ENCODE data around the gene LAMA3. TPM values are rescaled to one million over a fixed set of nuclear protein-coding genes. Genes with fewer than 3 reads are reported as not detected.
"Not testable (repeated sequence)": the region's sequence is repeated elsewhere in the genome, so short reads cannot be mapped to it uniquely, and the experiment has no call there.

Gene LAMA3
- total and polyA plus RNA-seq, 5 experiments from 2014 or later: not detected

- DNase-seq (no peak), ATAC-seq (no peak)
- Mint-ChIP-seq H3K9me3 (no peaks in the 10 kb centered on the region), H3K4me3 (no peak overlapping the region), H3K27ac (peak overlapping the region in 2 of 10 donors; percentile 5 to 23), H3K4me1 (peaks cover 0 to 8% (median 5%) of the 10 kb centered on the region in 4 donors), H3K36me3 (no peaks in the 10 kb centered on the region), H3K27me3 (peaks cover 0 to 3% (median 3%) of the 10 kb centered on the region in 5 donors)
- POLR2A ChIA-PET: no interaction called here
Observed at GRCh38 chr18:23731861-23732260, 42.6 kb downstream of the LAMA3 start.

GRCh38 chr18:23732439-23732838, 43.2 kb downstream of the LAMA3 start:
- no peaks in the 10 kb centered on the region for H3K9me3 Mint-ChIP-seq
- no peaks in the 10 kb centered on the region for H3K36me3 Mint-ChIP-seq
- POLR2A ChIA-PET: no interaction called here
- peaks cover 0 to 6% (median 3%) of the 10 kb centered on the region in 5 donors for H3K27me3 Mint-ChIP-seq
- H3K4me3 Mint-ChIP-seq: no peak overlapping the region
- H3K4me1 Mint-ChIP-seq: peaks cover 0 to 8% (median 5%) of the 10 kb centered on the region in 4 donors
- peak overlapping the region in 1 of 10 donors; percentile 5 for H3K27ac Mint-ChIP-seq
- ATAC-seq (no peak), DNase-seq (no peak)

DNA sequence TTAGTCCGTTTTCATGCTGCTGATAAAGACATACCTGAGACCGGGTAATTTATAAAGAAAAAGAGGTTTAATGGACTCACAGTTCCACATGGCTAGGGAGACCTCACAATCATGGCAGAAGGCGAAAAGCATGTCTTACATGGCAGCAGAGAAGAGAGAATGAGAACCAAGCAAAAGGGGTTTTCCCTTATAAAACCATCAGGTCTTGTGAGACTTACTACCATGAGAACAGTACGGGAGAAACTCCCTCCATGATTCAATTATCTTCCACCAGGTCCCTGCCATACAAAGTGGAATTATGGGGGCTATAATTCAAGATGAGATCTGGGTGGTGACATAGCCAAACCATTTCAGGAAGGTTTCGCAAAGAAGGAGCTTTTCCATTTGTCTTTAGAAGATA, 44.0 kb downstream of the LAMA3 start:
- DNase-seq, H3K9me3 Mint-ChIP-seq, H3K36me3 Mint-ChIP-seq, ATAC-seq, H3K4me3 Mint-ChIP-seq, H3K27ac Mint-ChIP-seq, POLR2A ChIA-PET: not testable (repeated sequence)
- Mint-ChIP-seq H3K27me3 (peaks cover 0 to 11% (median 6%) of the 10 kb centered on the region in 5 donors), H3K4me1 (peaks cover 6 to 16% (median 12%) of the 10 kb centered on the region in 4 donors)

DNA sequence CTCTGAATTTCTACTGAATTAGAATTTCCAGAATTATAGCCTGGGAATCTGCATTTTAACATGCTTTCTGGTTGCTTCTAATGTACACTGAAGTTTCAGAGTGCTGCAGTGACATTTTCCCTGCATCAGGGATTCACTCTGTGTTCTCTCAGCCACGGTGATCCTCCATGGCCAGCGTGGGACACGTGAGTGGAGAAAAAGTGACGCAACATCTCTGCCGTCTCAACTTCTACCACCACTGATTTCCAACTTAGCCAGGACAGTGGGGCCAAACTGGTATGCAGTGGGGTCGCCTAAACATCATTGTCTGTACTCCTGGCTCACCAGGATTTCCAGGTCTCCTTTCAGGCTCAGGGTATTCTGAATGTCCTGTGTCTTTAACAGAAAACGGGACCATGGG, 44.6 kb downstream of the LAMA3 start:
- Mint-ChIP-seq H3K36me3 (no peaks in the 10 kb centered on the region), H3K27me3 (peaks cover 0 to 10% (median 6%) of the 10 kb centered on the region in 5 donors), H3K9me3 (no peaks in the 10 kb centered on the region), H3K4me1 (peaks cover 11 to 22% (median 16%) of the 10 kb centered on the region in 4 donors), H3K27ac (no peak overlapping the region), H3K4me3 (no peak overlapping the region)
- DNase-seq: no peak
- POLR2A ChIA-PET: no interaction called here
- no peak for ATAC-seq

- no peaks in the 10 kb centered on the region for H3K36me3 Mint-ChIP-seq
- H3K9me3 Mint-ChIP-seq: no peaks in the 10 kb centered on the region
- H3K27ac Mint-ChIP-seq: peak overlapping the region in 1 of 10 donors; percentile 9
- DNase-seq (no peak), ATAC-seq (no peak)
- H3K27me3 Mint-ChIP-seq: peaks cover 0 to 9% (median 6%) of the 10 kb centered on the region in 5 donors
- POLR2A ChIA-PET: interaction anchor here (0.9 kb wide), 1 partner anchor 25 kb away, joined by 3 read pairs; no protein-coding TSS in a partner anchor
- H3K4me1 Mint-ChIP-seq: peaks cover 11 to 23% (median 20%) of the 10 kb centered on the region in 4 donors
- H3K4me3 Mint-ChIP-seq: no peak overlapping the region
Observed at GRCh38 chr18:23735021-23735464, 45.8 kb downstream of the LAMA3 start.

GRCh38 chr18:23737578-23737977, 48.3 kb downstream of the LAMA3 start:
- POLR2A ChIA-PET: no interaction called here
- no peak for DNase-seq
- Mint-ChIP-seq H3K4me1 (peaks cover 10 to 23% (median 20%) of the 10 kb centered on the region in 4 donors), H3K27me3 (peaks cover 0 to 10% (median 6%) of the 10 kb centered on the region in 5 donors), H3K27ac (peak overlapping the region in 2 of 10 donors; percentile 66 to 85), H3K9me3 (no peaks in the 10 kb centered on the region), H3K36me3 (no peaks in the 10 kb centered on the region), H3K4me3 (peak overlapping the region in 6 of 10 donors; percentile 1 to 70 (median 53))
- peak in 1 of 2 donors; percentile 23 for ATAC-seq

DNA sequence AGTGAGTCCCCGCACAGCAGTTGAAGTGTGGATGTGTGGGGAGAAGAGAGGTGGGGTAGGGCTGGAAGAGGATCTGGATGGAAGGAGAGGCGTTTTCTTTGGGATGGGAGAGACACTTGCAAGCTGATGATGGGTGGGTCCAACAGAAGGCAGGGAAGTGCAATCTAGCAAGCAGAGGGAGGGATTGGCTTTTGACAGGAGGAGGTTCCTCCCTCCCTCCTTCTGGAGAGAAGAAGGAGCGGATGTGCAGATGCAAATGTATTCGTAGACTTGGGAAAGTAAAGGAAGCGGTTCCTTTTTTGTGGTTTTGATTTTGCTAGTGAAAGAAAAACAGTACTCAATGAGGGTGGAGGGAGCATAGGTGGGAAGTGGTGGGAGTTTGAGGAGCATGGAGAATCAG, 48.9 kb downstream of the LAMA3 start:
- Mint-ChIP-seq H3K36me3 (no peaks in the 10 kb centered on the region), H3K9me3 (no peaks in the 10 kb centered on the region), H3K4me3 (peak overlapping the region in 8 of 10 donors; percentile 1 to 70 (median 44)), H3K27ac (peak overlapping the region in 7 of 10 donors; percentile 6 to 85 (median 46)), H3K27me3 (peaks cover under 1 to 10% (median 6%) of the 10 kb centered on the region in 5 donors), H3K4me1 (peaks cover 8 to 23% (median 20%) of the 10 kb centered on the region in 4 donors)
- DNase-seq (no peak), ATAC-seq (no peak)
- POLR2A ChIA-PET: no interaction called here

- peaks cover 8 to 23% (median 20%) of the 10 kb centered on the region in 4 donors for H3K4me1 Mint-ChIP-seq
- ATAC-seq (no peak), DNase-seq (no peak)
- H3K27me3 Mint-ChIP-seq: peaks cover 4 to 11% (median 7%) of the 10 kb centered on the region in 5 donors
- POLR2A ChIA-PET: no interaction called here
- peak overlapping the region in 3 of 10 donors; percentile 28 to 85 (median 66) for H3K27ac Mint-ChIP-seq
- peak overlapping the region in 6 of 10 donors; percentile 36 to 70 (median 44) for H3K4me3 Mint-ChIP-seq
- no peaks in the 10 kb centered on the region for H3K36me3 Mint-ChIP-seq
- H3K9me3 Mint-ChIP-seq: no peaks in the 10 kb centered on the region
Observed at GRCh38 chr18:23738575-23738974, 49.3 kb downstream of the LAMA3 start.

DNA sequence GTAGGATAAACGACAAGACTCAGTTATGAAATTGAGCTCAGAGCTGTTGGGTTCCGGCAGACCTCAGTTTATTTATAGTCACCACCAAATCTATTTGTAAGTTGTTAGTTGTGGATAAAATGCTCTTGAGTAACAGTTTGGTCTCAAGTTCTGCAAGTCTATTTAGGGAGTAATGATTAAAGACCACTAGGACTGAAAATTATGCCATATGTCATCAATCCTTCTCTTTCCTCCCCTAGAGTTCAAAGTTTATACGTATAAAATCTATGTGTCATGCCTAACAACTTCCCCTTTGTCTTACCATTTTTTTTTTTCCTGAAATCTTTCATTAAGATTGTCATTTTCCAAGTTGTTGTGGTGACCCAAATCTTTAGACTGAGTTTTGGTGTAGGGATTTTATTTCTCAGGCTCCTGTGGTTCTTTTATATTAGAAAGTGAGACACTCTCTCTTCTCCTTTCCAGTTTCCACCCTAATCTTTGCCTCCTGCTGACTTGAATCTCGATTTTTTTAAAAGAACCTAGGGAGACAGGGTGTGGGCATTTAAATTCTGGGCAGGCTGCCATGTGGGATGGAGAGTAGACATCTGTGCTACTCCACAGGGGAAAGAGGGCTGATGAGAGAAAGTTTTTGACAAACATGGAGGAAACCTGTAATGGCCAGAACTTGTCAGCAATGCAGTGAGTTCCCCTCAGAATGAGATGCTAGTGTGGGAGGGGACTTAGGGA, 51.0 kb downstream of the LAMA3 start:
- no peaks in the 10 kb centered on the region for H3K36me3 Mint-ChIP-seq
- POLR2A ChIA-PET: no interaction called here
- H3K27ac Mint-ChIP-seq: peak overlapping the region in 1 of 10 donors; percentile 56
- H3K9me3 Mint-ChIP-seq: no peaks in the 10 kb centered on the region
- H3K27me3 Mint-ChIP-seq: peaks cover 4 to 16% (median 11%) of the 10 kb centered on the region in 5 donors
- no peak overlapping the region for H3K4me3 Mint-ChIP-seq
- H3K4me1 Mint-ChIP-seq: peaks cover 8 to 20% (median 18%) of the 10 kb centered on the region in 4 donors
- ATAC-seq: no peak
- DNase-seq: no peak

DNA sequence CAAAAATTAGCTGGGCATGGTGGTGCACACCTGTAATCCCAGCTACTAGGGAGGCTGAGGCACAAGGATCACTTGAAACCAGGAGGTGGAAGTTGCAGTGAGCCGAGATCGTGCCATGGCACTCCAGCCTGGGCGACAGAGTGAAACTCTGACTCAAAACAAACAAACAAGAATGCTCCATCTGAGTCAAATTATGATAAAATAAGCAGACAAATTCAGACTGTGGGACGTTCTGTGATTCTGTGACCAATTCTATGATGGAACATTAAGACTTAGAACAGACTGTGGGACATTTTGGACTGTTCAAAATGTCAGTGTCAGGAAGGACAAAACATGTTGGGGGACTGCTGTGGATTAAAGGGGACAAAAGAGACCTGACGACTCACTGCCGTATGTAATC, 52.7 kb downstream of the LAMA3 start:
- ATAC-seq, H3K36me3 Mint-ChIP-seq, H3K27ac Mint-ChIP-seq, H3K9me3 Mint-ChIP-seq, POLR2A ChIA-PET, DNase-seq, H3K4me3 Mint-ChIP-seq: not testable (repeated sequence)
- Mint-ChIP-seq H3K27me3 (peaks cover 4 to 16% (median 13%) of the 10 kb centered on the region in 5 donors), H3K4me1 (peaks cover 8 to 17% (median 15%) of the 10 kb centered on the region in 4 donors)

DNA sequence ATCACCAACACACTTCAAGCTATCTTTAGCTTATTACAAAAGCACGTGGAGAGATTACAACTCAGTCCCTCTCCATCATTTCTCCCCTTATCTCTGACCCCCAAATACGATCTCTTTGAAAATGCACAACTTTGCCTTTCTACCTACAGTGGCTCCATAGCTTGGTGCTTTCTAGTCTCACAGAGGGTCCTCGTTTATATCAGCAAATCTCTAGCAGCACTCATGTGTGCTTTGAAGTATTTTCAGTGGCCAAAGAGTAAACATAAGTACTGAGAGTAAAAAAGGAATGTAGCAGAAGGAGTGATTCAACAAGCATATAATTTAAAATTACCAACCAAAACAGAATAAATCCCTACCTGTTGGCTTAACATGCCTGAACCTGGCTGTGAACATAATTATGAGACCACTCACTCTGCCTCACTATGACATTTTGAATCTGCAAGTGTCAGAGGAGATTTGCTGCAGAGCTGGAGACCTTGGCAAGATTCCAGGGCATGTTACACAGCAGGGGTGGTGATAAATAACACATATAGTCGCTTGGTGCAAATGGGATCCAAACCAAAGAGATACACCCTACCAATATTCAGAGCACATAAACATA, 54.6 kb downstream of the LAMA3 start:
- POLR2A ChIA-PET: no interaction called here
- Mint-ChIP-seq H3K4me1 (peaks cover 0 to 5% (median 2%) of the 10 kb centered on the region in 4 donors), H3K36me3 (no peaks in the 10 kb centered on the region), H3K4me3 (no peak overlapping the region), H3K27ac (no peak overlapping the region), H3K9me3 (no peaks in the 10 kb centered on the region), H3K27me3 (peaks cover 3 to 23% (median 8%) of the 10 kb centered on the region in 5 donors)
- ATAC-seq (no peak), DNase-seq (no peak)

DNA sequence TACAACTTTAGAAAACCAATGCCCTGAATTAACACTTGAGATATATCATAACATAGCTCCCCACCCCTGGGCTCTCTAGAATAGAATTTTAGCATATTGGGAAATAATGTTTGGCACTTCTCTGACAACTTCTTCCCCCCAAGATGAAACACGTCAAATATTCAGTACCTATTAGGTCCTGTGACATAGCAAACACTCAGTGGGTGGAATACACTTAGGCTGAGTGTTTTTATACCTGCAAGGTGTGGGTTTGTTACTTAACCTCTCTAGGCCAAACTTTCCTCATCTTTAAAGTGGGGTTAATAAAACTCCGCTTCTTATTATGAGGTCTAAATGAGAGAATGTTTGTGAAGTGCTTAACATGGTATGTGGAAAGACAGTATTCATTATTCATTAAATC, 56.1 kb downstream of the LAMA3 start:
- H3K27me3 Mint-ChIP-seq: peaks cover 5 to 23% (median 7%) of the 10 kb centered on the region in 5 donors
- peaks cover 0 to 2% (median 0%) of the 10 kb centered on the region in 9 donors for H3K9me3 Mint-ChIP-seq
- H3K36me3 Mint-ChIP-seq: no peaks in the 10 kb centered on the region
- DNase-seq: no peak
- no peak overlapping the region for H3K27ac Mint-ChIP-seq
- no peaks in the 10 kb centered on the region for H3K4me1 Mint-ChIP-seq
- POLR2A ChIA-PET: no interaction called here
- no peak overlapping the region for H3K4me3 Mint-ChIP-seq
- ATAC-seq: no peak

- Mint-ChIP-seq H3K27me3 (peaks cover 5 to 23% (median 7%) of the 10 kb centered on the region in 5 donors), H3K9me3 (peaks cover 0 to 2% (median 0%) of the 10 kb centered on the region in 9 donors), H3K36me3 (no peaks in the 10 kb centered on the region), H3K4me1 (no peaks in the 10 kb centered on the region), H3K4me3 (no peak overlapping the region), H3K27ac (no peak overlapping the region)
- DNase-seq (no peak), ATAC-seq (no peak)
- POLR2A ChIA-PET: no interaction called here
Observed at GRCh38 chr18:23746851-23747250, 57.6 kb downstream of the LAMA3 start.
